NCI-H345 (cell line): ENCODE results near the gene NEUROG3.

Experiments
- DNase-seq: peaks from one replicate; lab custom pipeline; 2025; lab: John Stamatoyannopoulos, UW

NEUROG3 gene, protein sequence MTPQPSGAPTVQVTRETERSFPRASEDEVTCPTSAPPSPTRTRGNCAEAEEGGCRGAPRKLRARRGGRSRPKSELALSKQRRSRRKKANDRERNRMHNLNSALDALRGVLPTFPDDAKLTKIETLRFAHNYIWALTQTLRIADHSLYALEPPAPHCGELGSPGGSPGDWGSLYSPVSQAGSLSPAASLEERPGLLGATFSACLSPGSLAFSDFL

DNA sequence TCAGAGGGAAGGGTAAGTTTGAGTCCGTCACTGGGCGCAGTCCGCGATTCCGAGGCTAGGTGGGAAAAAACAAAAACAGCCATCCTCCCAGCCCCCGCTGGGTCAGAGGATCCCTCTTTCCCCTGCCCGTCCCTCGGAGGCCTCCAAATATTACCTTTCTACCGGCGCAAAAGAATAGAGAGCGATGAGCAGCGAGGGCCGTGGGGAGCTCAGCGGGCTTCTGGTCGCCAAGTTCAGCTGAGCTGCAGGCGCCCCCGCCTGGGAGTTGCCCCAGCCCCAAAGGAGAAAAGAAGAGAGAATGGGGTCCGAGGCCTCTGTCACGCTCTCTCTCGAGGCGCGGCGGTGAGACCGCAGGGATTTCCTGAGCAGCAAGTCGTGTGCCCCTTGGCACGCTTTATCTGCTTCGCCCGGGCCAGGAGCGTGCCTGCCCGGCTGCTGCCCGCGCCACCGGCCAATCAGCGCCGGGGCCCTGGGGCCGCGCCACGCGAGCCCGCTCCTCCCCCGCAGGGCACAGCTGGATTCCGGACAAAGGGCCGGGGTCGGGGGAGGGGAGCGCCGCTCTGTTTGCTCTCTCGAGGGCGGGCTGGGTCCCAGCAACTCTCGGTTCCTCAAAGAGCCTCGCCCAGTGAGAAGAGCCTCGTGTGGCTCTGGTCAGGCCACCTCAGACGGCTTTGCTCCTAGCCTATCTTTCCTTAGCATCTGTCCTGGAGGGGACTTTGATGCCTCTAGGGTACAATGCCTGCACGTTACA, at the start of gene NEUROG3:
Gene NEUROG3 (minus strand): TSS at position 367 of the 751 bp plus-strand sequence. CDS start 379 bp downstream, outside the sequence.
- no peak for DNase-seq

DNA sequence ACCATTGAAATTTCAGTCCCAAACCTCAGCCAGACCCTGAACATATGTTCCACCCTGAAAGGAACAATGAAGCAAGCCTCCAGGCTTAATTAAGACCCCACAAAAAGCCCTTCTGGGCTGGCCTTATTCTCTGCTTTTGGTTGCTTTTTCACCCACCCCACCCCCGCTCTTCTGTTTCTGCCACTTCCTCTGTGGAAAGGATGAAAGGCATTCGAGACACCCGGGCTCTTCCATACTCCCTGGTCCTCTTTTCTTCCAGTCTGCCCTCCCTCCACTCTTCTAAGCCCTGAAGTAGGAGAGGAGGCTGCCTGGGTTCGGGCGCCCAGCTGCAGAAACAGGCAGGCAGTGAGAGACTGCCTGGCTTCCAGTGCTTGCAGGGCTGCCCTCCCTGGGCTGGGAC, 47.4 kb upstream of the NEUROG3 start:
- no peak for DNase-seq

DNA sequence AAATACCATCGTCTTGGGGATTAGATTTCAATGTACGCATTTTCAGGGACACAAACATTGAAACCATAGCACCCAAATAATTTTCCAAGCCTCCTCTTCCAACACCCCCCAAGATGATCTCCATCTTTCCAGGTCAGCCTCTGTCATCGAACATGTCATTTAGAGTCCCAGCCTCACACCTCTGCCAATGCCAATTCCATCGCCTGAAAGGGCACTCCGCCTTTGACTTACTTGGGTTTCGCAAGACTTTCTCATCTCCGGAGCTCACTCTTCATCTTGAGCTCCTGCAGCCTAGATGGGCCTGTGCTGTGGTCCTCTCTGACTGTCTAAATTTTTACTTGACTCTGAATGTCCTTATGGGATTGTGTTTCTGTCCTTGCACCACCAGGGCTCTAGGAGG, 46.4 kb upstream of the NEUROG3 start:
- no peak for DNase-seq

DNA sequence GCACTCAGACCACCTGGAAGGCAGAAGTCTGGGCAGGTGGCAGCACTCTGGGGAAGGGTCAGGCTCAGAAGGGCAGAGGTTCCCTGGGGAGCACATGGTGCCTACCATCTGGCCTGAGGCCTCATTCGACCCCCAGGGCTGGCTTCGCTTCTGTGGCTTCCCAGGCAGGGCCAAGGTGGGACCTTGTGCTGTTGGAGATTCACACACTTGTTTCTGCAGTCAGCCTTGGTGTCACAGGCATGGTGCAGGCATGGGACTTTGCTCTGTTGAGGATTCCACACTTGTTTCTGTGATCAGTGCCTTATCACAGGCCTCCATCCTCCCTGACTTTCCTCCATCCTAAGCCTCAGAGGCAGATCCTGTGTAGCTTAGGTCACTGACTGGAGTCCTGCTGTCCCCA, 45.5 kb upstream of the NEUROG3 start:
- DNase-seq = no peak

DNA sequence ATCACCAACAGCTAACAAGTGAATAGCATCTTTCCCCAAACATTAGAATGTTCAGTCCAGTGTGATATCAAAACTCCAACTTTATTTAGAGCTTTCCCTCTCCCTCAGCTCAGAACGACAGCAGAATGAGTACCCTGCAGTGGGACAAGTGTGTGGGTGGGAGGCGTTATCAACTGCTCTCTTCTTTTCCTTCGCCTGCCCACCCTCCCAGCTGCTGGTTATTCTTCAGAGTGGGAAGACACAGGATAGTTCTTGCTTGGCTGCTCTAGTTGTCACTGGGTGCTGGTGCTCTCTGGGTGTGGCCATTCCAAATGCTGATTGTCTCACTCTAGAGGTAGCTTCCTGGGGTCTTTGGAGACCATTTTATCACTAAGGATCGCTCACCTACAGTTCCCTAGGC, 43.1 kb upstream of the NEUROG3 start:
- DNase-seq = no peak

DNA sequence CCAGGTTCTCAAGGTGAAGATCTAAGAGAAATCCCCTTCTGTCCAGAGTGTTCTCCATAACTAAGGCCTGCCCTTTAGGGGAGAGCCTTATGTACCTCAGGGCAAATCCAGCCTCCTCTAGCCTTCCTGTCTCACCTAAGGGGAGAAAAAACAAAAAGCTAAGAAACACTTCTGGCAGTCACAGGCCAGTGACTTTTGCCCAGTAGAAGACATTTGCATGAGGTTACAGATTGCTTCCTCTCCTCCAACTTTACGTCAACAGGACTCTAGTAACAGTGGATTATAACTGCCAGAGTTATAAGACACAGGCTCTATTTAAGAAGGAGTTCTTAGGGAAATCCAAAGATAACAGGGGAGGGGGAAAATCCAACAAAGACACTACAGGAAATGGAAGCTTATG, 40.9 kb upstream of the NEUROG3 start:
- no peak for DNase-seq

DNA sequence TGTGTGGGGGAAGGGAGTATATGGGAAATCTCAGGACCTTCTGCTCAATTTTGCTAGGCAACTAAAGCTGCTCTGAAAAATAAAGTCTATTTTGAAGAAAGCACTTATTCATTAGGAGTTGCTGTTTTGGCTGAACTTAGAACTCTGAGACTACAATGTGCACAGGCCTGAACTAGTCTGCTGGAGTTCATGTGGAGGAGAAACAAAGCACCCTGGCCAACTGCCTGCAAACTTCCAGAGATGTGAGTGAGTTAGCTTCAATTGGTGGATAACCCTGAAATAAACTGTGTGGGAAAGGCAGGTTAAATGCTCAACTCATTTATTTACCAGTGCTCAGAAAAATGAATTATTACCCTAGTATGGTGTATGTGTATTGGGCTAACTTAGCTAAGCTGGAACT, 39.5 kb upstream of the NEUROG3 start:
- DNase-seq = no peak

DNA sequence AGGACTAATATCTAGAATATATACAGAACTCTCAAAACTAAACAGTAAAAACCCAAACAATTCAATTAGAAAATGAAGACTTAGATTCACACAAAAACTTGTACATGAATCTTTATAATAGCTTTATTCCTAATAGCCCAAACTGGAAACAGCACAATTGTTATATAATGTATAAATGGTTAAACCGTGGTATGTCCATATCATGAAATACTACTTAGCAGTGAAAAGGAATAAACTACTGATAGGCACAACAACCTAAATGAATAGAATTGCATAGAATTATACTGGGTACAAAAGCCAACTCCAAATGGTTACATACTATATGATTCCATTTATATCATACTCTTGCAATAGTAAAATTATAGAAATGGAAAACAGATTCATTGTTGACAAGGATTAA, 35.9 kb upstream of the NEUROG3 start:
- DNase-seq = no peak

DNA sequence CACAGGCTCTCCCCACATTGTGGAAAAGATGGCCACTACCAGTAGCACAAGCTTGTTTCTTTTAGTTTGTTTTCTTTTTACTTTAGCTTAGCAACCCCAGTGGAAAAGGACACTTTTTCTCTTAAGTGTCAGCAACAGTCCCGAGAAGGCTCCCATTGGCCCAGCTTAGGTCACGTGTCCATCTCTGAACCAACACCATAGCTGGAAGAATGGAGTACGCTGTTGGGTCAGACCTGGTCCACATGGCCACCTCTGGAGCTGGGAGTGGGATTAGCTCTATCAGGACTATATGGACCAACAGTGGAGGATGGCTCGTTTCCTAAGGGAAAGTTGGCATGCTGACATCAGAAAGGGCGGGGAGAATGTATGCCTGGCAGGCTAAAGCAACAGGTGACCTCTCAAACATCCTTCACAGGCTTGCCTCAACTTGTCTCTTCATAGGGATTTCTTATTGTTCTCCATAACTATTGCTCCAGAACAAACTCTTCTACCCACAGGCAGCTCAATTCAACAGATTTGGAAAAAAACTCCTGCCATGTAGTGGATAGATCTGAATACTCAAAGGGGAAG, 27.6 kb upstream of the NEUROG3 start:
- DNase-seq = no peak

DNA sequence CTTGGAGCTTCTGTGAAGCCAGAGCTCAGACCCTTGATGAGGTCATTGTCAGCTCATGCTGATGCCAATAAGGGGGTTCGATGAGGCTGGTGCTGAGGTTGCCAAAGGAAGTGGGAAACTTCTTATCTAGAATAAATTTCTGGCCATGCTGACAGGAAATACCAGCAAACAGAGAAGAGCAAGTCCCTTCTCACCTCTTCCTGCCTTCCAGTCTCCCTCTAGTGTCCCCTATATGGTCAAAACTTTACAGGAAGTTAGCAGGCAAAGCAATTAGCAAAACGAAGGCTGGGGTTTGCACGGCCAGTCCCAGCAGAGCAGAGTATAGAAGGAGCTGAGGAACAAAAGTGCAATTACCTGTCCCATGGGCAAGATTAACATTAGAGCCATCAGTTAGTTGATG, 15.1 kb upstream of the NEUROG3 start:
- DNase-seq = no peak

DNA sequence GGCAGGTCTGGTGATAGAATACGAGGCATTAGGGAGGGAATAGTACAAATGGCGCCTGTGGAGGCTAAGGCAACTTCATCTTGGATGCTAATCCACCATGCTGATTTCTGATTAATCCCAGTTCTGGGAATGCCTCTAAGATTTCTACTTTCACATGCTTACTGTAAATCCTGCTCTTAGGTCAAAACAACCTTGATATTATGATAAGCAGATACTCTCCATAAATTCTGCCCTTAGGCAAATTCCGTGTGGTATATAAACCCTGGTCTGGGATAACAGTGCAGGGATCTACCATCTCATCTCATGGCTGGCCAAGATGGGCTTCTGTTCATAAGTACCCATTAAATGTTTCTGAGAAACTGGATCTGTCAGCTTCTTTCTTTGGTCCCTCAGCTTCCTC, 11.4 kb upstream of the NEUROG3 start:
- DNase-seq = no peak

DNA sequence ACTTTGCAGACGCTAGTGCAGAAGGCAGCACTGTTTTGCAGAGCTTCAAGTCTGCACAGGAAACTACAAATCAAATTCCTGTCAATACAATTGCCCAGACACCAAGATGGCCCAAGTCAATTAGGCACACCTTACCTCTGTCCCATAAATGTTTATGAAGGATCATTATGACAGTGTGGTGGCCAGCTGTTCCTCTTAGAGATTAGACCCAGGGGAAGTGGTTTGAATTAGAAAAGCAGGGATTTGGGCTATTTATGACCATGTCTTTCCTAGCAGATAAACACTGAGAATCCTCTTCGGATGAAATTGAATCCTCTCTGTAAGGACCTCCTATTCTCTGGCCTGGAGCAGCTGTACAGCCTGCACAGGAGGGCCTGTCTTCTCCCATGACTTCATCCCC, 9.9 kb upstream of the NEUROG3 start:
- no peak for DNase-seq

DNA sequence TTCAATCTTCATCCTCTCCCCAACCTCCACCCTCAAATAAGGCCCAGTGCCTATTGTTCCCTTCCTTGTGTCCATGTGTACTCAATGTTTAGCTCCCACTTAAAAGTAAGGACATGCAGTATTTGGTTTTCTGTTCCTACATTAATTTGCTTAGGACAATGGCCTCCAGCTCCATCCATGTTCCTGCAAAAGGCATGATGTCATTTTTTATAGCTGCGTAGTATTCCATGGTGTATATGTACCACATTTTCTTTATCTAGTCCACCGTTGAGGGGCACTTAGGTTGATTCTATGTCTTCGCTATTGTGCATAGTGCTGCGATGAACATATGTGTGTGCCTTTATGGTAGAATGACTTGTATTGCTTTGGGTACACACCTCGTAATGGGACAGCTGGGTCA, 7.2 kb upstream of the NEUROG3 start:
- DNase-seq = no peak

DNA sequence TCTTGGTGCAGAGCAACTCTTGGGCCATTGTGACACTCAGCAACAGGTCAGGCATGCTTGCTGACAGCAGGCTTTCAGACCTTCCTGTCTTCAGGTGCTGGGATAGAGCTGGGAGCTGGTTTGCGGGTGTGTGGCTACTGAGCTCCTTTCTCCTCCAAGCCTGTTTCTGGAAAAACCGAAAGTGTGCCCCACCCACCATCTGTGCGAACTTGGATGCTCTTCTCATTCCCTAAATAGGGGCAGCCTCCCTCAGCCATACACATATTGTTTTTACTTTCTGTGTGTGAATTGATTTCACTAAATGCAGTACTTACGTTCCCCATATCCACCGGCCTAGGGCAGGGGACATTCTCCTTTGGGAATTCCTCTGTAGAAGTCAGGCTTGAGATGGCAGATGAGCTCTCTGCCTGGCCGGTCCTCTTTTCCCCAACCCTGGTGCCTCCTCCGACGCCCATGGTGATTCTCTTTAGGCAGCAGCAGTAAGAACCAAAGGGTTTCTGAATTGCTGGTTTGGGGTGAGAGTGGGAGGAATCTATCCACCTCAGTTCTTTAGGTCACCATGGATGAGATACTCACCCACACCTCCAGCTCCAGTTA, 6.3 kb upstream of the NEUROG3 start:
- no peak for DNase-seq

DNA sequence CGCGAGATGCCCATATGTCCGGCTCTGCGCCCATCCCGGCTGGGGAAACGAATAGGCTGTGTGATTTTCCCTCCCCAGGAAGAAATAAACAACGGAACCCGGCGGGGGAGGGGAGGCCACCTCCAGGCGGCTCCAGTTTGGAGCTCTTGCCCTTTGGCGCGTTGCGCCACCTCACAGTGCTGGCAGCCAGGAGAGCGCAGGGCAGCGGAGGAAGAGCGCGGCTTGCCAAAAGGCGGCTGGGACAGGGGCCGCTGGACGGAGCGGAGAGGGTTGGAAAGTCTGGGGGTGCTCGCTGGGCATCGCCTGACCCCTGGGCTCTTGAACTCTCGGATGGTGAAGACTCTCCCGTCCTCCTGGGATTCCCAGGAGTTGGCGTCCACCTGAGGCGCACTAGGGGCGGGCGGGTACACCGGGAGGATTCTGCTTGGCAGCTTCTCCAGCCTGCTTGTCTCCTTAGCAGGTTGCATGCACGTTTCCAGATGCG, 5.3 kb upstream of the NEUROG3 start:
- DNase-seq = no peak

DNA sequence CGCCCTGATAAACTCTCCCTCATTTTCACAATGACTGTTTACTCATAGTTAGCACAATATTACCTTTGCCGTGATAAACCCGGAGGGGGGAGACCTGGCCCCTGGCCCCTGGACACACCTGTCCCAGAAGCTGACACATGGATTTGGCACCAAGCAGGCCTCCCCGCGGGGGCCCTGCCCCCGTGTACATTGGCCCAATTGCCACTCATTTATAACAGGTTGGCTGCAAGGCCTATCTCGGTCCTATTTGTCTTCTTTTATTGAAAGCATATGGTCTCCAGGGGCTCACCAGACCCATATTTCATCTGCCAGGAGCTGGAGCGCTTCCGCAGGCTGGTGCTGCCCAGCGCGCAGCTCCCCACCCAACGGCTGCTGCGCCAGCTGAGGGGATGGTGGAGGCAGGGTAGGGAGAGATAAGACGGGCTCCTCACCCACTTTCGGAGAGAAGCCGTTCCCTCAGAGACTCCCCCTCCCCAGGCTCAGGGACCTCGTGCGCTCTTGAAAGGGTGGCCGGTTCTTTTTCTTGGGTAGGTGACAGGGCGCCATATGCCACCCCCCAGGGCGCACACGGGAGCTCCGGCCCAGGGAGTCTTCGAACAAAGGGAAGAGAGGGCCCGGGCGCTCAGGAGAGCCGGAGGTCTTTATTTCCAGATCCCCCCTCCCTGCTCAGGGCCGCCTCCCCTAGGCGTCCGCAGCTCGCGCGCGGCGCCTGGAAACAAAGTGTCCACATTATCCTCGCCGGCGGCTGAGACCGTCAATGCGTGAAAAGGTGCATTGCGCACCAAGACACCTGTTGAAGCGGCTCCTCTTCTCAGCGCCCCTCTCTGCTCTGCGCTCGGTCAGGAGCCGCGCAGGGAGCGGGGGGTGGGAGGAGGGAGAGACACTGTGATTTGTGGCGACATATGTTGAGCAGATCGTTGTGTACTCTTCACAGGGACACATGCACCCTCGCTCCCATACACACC, 4.3 kb upstream of the NEUROG3 start:
- DNase-seq = peak; percentile 36

DNA sequence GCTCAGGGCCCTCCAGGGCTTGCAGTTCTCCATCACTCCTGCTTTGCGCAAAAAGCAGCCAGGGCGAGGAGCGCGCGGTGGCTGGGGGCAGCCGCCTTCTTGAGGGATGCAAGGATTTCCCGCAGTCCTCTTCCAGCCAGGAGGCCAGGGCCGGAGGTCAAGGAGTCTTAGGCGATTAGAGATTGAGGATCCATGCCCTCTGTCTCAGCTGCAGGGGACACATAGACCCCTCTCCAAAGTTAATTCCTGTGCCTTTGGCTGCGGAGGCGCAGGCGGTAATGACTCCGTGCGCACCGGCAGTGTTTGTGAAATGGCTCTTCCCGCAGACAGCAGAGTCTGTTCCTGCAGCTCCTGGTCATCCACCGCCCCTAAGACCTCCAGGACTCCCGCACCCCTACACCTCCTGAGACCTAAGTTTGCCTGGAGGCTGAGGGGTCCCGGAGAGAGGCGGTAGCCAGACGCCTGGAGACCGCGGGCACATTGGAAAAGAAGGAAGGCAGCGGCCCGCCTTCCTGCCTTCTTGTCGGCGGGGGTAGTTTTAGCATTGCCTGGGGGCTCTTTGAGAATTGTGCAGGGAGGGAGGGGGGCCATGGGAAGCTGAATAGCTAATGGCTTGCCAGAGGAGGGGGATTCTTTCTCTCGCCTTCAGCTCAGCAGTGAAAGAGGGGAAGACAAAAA, 3.3 kb upstream of the NEUROG3 start:
- no peak for DNase-seq

DNA sequence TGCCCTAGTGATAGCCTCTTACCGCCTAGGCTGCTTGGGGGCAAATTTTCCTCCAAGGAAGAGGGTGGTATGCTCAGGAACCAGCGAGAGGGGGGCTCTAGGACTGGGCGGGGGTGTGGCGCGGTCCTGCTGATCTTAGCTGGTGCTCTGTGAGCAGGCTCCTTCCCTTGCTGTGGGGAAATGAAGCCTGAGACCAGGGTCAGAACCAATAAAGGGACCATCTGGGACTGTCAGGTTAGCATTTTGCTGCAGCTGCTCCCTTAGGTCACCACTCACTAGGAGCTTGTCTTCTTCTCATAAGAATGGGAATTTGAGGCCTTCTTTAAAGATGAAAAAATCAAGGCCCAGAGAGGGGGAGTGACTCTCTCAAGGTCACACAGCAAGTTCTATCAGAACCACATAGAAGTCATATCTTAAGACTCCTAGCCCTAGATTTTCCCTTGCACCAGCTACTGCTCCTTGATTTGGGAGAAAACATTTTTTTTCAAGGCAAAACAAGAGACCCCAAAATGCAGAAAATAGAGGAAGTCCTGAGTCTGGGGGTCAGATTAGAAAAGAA, 2.0 kb upstream of the NEUROG3 start:
- DNase-seq = no peak

DNA sequence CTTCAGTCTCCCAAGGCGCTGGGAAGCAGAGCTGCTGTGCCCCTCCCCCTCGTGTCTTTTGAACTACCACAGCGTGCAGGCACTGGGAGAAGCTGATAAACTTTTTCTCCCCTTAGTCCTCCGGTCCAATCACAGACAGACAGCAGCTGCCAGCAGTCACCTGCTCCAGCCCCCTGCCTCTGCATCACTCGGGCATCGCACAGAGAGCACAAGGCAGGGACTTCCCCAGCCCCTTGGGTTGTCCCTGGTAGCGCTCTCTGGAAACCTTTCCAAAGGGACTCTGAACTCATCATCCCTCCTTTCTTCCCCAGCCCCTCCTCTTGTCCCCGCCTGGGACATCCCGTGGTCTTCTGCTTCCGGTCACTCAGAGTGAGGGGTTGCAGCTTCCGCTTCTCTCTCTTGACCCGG, 1.4 kb upstream of the NEUROG3 start:
- no peak for DNase-seq

DNA sequence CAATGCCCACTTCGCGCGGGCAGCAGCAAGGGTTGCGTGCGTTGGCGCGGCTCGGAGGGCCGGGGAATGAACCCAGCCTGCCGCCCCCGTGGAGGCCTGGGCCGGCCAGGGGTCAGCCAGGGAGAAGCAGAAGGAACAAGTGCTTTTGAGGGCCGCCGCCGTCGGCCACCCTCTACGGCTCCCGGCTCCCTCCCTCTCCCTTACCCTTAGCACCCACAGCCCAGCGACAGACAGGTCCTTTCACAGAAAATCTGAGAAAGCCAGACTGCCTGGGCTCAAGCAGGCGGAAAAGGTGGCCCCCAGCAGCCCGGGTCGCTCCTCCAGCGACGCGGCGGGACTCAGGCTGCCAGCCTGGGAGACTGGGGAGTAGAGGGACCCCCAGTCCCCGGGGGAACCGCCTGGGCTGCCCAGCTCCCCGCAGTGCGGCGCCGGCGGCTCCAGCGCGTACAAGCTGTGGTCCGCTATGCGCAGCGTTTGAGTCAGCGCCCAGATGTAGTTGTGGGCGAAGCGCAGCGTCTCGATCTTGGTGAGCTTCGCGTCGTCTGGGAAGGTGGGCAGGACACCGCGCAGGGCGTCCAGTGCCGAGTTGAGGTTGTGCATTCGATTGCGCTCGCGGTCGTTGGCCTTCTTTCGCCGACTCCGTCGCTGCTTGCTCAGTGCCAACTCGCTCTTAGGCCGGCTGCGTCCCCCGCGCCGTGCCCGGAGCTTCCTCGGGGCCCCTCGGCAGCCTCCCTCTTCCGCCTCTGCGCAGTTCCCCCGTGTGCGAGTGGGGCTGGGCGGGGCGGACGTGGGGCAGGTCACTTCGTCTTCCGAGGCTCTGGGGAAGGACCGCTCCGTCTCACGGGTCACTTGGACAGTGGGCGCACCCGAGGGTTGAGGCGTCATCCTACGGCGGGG, 815 bp downstream of the NEUROG3 start:
- no peak for DNase-seq
